CD4-positive, alpha-beta T cell treated with Interferon alpha-2 for 1 hour (primary cell): Measurements from ENCODE around the gene RARG.
A peak's percentile ranks its signal among the peaks of the same experiment; 100 is the strongest.

Experiments
- DNase-seq, 2 donors: peaks; one replicate each; pipeline ENCODE4 v3.0.0-alpha.2; 2020 to 2022

The RARG gene

GRCh38 chr12:53244337-53244736 is 12.3 kb upstream of the RARG start:
- DNase-seq, result no peak

GRCh38 chr12:53241623-53242412 is 9.8 kb upstream of the RARG start:
- DNase-seq, result no peak

- DNase-seq, result no peak
These were observed 7.7 kb upstream of the RARG start for GRCh38 chr12:53239643-53240258.

- DNase-seq, result peak; percentile 44 to 78
These were observed 4.6 kb upstream of the RARG start for GRCh38 chr12:53236443-53237111.

- no peak for DNase-seq
These were observed 3.9 kb upstream of the RARG start for GRCh38 chr12:53235742-53236442.

- no peak for DNase-seq
These were observed 3.2 kb upstream of the RARG start for GRCh38 chr12:53235164-53235563.

- DNase-seq, result no peak
These were observed 2.4 kb upstream of the RARG start for GRCh38 chr12:53234271-53234914.

GRCh38 chr12:53233671-53234121 is 1.7 kb upstream of the RARG start:
- no peak for DNase-seq

GRCh38 chr12:53232646-53233461 is 845 bp upstream of the RARG start:
- DNase-seq, result peak in 1 of 2 donors; percentile 62

- DNase-seq, result no peak
These were observed 413 bp downstream of the RARG start for GRCh38 chr12:53231671-53231920.

GRCh38 chr12:53230108-53230845 is 1.7 kb downstream of the RARG start:
- DNase-seq, result no peak

GRCh38 chr12:53229454-53229853 is 2.6 kb downstream of the RARG start:
- no peak for DNase-seq

- no peak for DNase-seq
These were observed 4.2 kb downstream of the RARG start for GRCh38 chr12:53227836-53228235.

GRCh38 chr12:53227341-53227740 is 4.7 kb downstream of the RARG start:
- no peak for DNase-seq

- DNase-seq, result no peak
These were observed 5.2 kb downstream of the RARG start for GRCh38 chr12:53226815-53227214.

- no peak for DNase-seq
These were observed 6.2 kb downstream of the RARG start for GRCh38 chr12:53225635-53226424.

GRCh38 chr12:53224897-53225634 is 6.9 kb downstream of the RARG start:
- DNase-seq, result no peak

GRCh38 chr12:53224061-53224896 is 7.7 kb downstream of the RARG start:
- DNase-seq, result no peak
